PC-3 (cell line): ENCODE data around the gene FLNB.

Experiments
- EZH2 ChIP-seq: fragments of 300-600 bp; sonication (generic); IDR thresholded peaks from one replicate; pipeline ENCODE4 v1.6.1; 2017; ENCODE audit warnings: antibody characterized with exemption, mild to moderate bottlenecking, low read length; ENCODE audit not compliant: unreplicated experiment
- TF ChIP-seq, protein P1 (sequence below): fragments of 300-600 bp; sonication (generic); conservative IDR thresholded peaks from 2 replicates; pipeline ENCODE4 v1.5.1; 2017; ENCODE audit warnings: antibody characterized with exemption, low read depth, mild to moderate bottlenecking, low read length

DNA sequence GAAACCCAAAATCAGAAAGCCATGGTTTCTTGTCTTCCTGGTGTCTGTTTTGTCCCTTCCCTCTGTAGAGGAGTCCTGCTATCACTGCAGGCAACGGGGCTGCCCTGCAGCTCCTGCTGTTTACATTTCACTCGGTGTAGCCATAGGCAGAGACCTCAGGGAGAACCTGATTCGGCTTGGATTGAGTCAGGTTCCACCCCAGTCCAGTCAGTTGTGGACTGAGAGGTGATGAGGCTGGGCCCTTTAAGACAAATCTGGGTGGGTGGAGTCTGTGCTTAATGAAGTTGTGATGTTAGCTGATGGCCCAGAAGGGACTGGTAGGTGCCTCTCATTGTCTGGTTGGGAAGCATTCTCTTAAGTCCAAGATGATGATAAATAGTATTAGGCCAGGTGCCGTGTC lies 35.7 kb downstream of the FLNB start:
- TF ChIP-seq, protein P1, sequence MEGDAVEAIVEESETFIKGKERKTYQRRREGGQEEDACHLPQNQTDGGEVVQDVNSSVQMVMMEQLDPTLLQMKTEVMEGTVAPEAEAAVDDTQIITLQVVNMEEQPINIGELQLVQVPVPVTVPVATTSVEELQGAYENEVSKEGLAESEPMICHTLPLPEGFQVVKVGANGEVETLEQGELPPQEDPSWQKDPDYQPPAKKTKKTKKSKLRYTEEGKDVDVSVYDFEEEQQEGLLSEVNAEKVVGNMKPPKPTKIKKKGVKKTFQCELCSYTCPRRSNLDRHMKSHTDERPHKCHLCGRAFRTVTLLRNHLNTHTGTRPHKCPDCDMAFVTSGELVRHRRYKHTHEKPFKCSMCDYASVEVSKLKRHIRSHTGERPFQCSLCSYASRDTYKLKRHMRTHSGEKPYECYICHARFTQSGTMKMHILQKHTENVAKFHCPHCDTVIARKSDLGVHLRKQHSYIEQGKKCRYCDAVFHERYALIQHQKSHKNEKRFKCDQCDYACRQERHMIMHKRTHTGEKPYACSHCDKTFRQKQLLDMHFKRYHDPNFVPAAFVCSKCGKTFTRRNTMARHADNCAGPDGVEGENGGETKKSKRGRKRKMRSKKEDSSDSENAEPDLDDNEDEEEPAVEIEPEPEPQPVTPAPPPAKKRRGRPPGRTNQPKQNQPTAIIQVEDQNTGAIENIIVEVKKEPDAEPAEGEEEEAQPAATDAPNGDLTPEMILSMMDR = no peak
- no peak for TF ChIP-seq EZH2
